Measurements from ENCODE around the gene RCVRN.
A peak's percentile ranks its signal among the peaks of the same experiment; 100 is the strongest.

RCVRN gene

DNA sequence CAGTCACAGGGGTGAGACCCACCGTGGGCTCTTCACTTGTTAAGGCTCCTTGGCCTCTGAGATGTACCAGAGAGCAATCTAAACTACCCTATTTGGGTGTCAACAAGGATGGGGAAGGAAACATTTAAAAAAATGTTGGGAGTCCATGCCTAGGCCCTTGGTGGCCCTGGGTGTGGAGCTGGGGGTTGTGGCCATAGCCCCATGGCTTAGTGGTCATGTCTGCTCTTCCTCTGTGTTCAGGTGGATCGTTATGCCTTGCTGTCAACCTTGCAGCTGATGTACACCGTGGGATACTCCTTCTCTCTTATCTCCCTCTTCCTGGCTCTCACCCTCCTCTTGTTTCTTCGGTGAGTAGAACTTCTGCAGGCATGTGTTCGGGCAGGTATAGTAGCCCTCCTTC, 50.8 kb downstream of the RCVRN start:
- no peak overlapping the region for H3K4me3 ChIP-seq (ENCODE audit: insufficient read depth in 1 of 2, low read depth in 1 of 2, low read length in 2 of 2)
- no peak overlapping the region for H2BK120ac ChIP-seq (ENCODE audit: low read depth, low read length)
- H4K91ac ChIP-seq (ENCODE audit: low read length) = no peak overlapping the region
- no peaks in the 10 kb centered on the region for H3K79me1 ChIP-seq (replicated peaks; ENCODE audit: low read length, poor library complexity, severe bottlenecking)
- no peak overlapping the region for H3K4ac ChIP-seq (ENCODE audit: low read depth in 1 of 2, low read length in 2 of 2)
- H3K18ac ChIP-seq (ENCODE audit: low read depth in 1 of 2, low read length in 2 of 2) = no peak overlapping the region
- no peak overlapping the region for H3K4me2 ChIP-seq (ENCODE audit: low read length, poor library complexity, severe bottlenecking)
- no peak overlapping the region for H2BK12ac ChIP-seq (ENCODE audit: low read length in 2 of 2)
- H3K9me3 ChIP-seq (ENCODE audit: control insufficient read depth, low read length) = peaks cover 6% of the 10 kb centered on the region
- H3K14ac ChIP-seq (ENCODE audit: low read length in 2 of 2) = no peak overlapping the region
- DNase-seq = no peak
- no peak overlapping the region for H3K27ac ChIP-seq (ENCODE audit: low read length, poor library complexity, severe bottlenecking)
- WGBS = 81% methylated on average over 5 of the region's 5 CpGs
- H2AK5ac ChIP-seq (ENCODE audit: low read length, severe bottlenecking) = no peak overlapping the region
- no peaks in the 10 kb centered on the region for H3K36me3 ChIP-seq (ENCODE audit: control insufficient read depth in 1 of 2, insufficient read depth in 2 of 2, low read depth in 1 of 2, low read length in 2 of 2)
- H3K4me1 ChIP-seq (ENCODE audit: control insufficient read depth, insufficient read depth, low read depth, low read length) = no peaks in the 10 kb centered on the region
- no peak overlapping the region for H2AFZ ChIP-seq (ENCODE audit: low read depth, low read length)
- no peak overlapping the region for H4K8ac ChIP-seq (ENCODE audit: low read length)
- H3K9ac ChIP-seq (ENCODE audit: low read length) = no peak overlapping the region
- peaks cover 0 to 4% of the 10 kb centered on the region in 2 experiments for H3K27me3 ChIP-seq (ENCODE audit: control insufficient read depth in 1 of 2, insufficient read depth in 1 of 2, low read length in 2 of 2)
- H2BK5ac ChIP-seq (ENCODE audit: low read depth, low read length, poor library complexity, severe bottlenecking) = no peak overlapping the region
- no peak overlapping the region for H2BK15ac ChIP-seq (ENCODE audit: low read depth, poor library complexity, severe bottlenecking)
- H3K23ac ChIP-seq (ENCODE audit: low read length in 2 of 2) = peak overlapping the region in 1 of 2 experiments; percentile 21

DNA sequence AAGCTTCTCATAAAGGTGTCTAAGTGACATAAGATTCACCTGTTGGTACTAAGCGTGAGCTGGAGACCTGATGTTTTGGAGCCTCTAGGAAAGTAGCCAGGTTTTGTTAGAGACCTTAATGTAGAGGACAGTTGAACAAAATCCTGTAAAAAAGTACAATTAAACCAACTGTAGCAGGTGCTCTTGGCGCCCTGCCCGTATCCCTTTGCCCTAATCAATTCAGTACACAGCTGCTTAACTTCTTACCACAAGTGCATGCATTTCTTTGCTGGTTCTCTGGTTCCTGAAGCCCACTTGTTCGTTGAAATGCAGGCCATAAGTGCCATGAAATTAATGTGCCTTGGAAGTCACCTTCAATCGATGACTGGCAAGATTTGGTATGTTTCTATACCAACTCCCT, 54.9 kb downstream of the RCVRN start:
- Histone ChIP-seq H2BK15ac (ENCODE audit: low read depth, poor library complexity, severe bottlenecking) (no peak overlapping the region), H3K18ac (ENCODE audit: low read depth in 1 of 2, low read length in 2 of 2) (no peak overlapping the region), H3K4ac (ENCODE audit: low read depth in 1 of 2, low read length in 2 of 2) (no peak overlapping the region), H3K36me3 (ENCODE audit: control insufficient read depth in 1 of 2, insufficient read depth in 2 of 2, low read depth in 1 of 2, low read length in 2 of 2) (no peaks in the 10 kb centered on the region), H3K27ac (ENCODE audit: low read length, poor library complexity, severe bottlenecking) (no peak overlapping the region), H2BK12ac (ENCODE audit: low read length in 2 of 2) (no peak overlapping the region), H2BK5ac (ENCODE audit: low read depth, low read length, poor library complexity, severe bottlenecking) (no peak overlapping the region), H4K91ac (ENCODE audit: low read length) (no peak overlapping the region), H2BK120ac (ENCODE audit: low read depth, low read length) (no peak overlapping the region), H4K8ac (ENCODE audit: low read length) (no peak overlapping the region), H2AK5ac (ENCODE audit: low read length, severe bottlenecking) (no peak overlapping the region), H3K4me3 (ENCODE audit: insufficient read depth in 1 of 2, low read depth in 1 of 2, low read length in 2 of 2) (no peak overlapping the region), H3K4me2 (ENCODE audit: low read length, poor library complexity, severe bottlenecking) (no peak overlapping the region), H3K14ac (ENCODE audit: low read length in 2 of 2) (no peak overlapping the region), H3K9ac (ENCODE audit: low read length) (no peak overlapping the region), H2AFZ (ENCODE audit: low read depth, low read length) (no peak overlapping the region), H3K23ac (ENCODE audit: low read length in 2 of 2) (no peak overlapping the region), H3K4me1 (ENCODE audit: control insufficient read depth, insufficient read depth, low read depth, low read length) (no peaks in the 10 kb centered on the region), H3K27me3 (ENCODE audit: control insufficient read depth in 1 of 2, insufficient read depth in 1 of 2, low read length in 2 of 2) (peaks cover 0 to 4% of the 10 kb centered on the region in 2 experiments), H3K9me3 (ENCODE audit: control insufficient read depth, low read length) (no peaks in the 10 kb centered on the region), H3K79me1 (replicated peaks; ENCODE audit: low read length, poor library complexity, severe bottlenecking) (no peaks in the 10 kb centered on the region)
- 83% methylated on average over 5 of the region's 5 CpGs for WGBS
- DNase-seq = no peak
